Muscle of leg (tissue), 16 donors: Measurements from ENCODE around the gene TICRR. TPM values are rescaled to one million over a fixed set of nuclear protein-coding genes. Genes with fewer than 3 reads are reported as not detected.

ENCODE experiments used
- DNase-seq: peaks from one replicate; pipeline ENCODE4 v3.0.0; 2013
- H3K27ac ChIP-seq: one replicate; pipeline ENCODE4 v1.5.1; 2013; ENCODE audit warnings: mild to moderate bottlenecking, low read length, control low read depth
- H3K27me3 ChIP-seq: one replicate; pipeline ENCODE4 v1.6.1; 2013; ENCODE audit warnings: low read length; ENCODE audit not compliant: control insufficient read depth, insufficient read depth
- H3K36me3 ChIP-seq: one replicate; pipeline ENCODE4 v1.6.1; 2013; ENCODE audit warnings: low read length; ENCODE audit not compliant: control insufficient read depth, insufficient read depth
- H3K4me1 ChIP-seq: one replicate; pipeline ENCODE4 v1.6.1; 2013; ENCODE audit warnings: low read length; ENCODE audit not compliant: control insufficient read depth, insufficient read depth
- H3K4me3 ChIP-seq: one replicate; pipeline ENCODE4 v1.5.1; 2013; ENCODE audit warnings: low read length, control low read depth
- H3K9me3 ChIP-seq: replicated peaks from 2 replicates; pipeline ENCODE4 v1.6.1; 2013; ENCODE audit warnings: low read depth, low read length; ENCODE audit not compliant: control insufficient read depth
- WGBS: methylation state at CpG from one replicate; pipeline ENCODE4 v1.1.5; 2013; ENCODE audit warnings: missing lambda C conversion rate; ENCODE audit not compliant: insufficient coverage; 5-methylcytosine and 5-hydroxymethylcytosine counted together
- long read RNA-seq, 11 donors: transcript quantifications; one replicate each; lab custom pipeline, GENCODE V29; 2026
- polyA plus RNA-seq, 8 donors: library from polyadenylated mRNA; unstranded; fragments of 120-200 nt; gene quantifications; one replicate each; pipeline versions ENCODE4 v1.2.1 to v1.2.3, GENCODE V29; 2013; ENCODE audit warnings: inconsistent platforms in 1 of 8, low replicate concordance in 1 of 8; ENCODE audit not compliant: insufficient read length in 8 of 8, insufficient read depth in 1 of 8
- total RNA-seq: library from RNA; stranded (reverse); fragments of 120-200 nt; gene quantifications from one replicate; pipeline ENCODE4 v1.2.4, GENCODE V29; 2013

Gene TICRR, protein sequence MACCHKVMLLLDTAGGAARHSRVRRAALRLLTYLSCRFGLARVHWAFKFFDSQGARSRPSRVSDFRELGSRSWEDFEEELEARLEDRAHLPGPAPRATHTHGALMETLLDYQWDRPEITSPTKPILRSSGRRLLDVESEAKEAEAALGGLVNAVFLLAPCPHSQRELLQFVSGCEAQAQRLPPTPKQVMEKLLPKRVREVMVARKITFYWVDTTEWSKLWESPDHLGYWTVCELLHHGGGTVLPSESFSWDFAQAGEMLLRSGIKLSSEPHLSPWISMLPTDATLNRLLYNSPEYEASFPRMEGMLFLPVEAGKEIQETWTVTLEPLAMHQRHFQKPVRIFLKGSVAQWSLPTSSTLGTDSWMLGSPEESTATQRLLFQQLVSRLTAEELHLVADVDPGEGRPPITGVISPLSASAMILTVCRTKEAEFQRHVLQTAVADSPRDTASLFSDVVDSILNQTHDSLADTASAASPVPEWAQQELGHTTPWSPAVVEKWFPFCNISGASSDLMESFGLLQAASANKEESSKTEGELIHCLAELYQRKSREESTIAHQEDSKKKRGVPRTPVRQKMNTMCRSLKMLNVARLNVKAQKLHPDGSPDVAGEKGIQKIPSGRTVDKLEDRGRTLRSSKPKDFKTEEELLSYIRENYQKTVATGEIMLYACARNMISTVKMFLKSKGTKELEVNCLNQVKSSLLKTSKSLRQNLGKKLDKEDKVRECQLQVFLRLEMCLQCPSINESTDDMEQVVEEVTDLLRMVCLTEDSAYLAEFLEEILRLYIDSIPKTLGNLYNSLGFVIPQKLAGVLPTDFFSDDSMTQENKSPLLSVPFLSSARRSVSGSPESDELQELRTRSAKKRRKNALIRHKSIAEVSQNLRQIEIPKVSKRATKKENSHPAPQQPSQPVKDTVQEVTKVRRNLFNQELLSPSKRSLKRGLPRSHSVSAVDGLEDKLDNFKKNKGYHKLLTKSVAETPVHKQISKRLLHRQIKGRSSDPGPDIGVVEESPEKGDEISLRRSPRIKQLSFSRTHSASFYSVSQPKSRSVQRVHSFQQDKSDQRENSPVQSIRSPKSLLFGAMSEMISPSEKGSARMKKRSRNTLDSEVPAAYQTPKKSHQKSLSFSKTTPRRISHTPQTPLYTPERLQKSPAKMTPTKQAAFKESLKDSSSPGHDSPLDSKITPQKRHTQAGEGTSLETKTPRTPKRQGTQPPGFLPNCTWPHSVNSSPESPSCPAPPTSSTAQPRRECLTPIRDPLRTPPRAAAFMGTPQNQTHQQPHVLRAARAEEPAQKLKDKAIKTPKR (N-terminal part only)
- 2.2 TPM for total RNA-seq
- 1 to 10 TPM; 3.5 to 7.1 (median 5.4) TPM for polyA plus RNA-seq
- long read RNA-seq, donor 1, result 0 reads
- long read RNA-seq, donor 2, result 0 reads
- long read RNA-seq, donor 3, result 0 reads
- long read RNA-seq, donor 4, result 0 reads
- long read RNA-seq, donor 5, partial matches to known transcripts, result 0 of 2 reads
- long read RNA-seq, donor 5, other reads (novel, unspliced or antisense), result 0 of 2 reads
- long read RNA-seq, donor 6, result 0 reads
- long read RNA-seq, donor 7, result 0 reads
- long read RNA-seq, donor 8, result 0 reads
- long read RNA-seq, donor 9, partial matches to known transcripts, result 0 of 1 reads
- long read RNA-seq, donor 9, other reads (novel, unspliced or antisense), result 0 of 1 reads
- long read RNA-seq, donor 10, partial matches to known transcripts, result 0 of 1 reads
- long read RNA-seq, donor 10, other reads (novel, unspliced or antisense), result 0 of 1 reads
- long read RNA-seq, donor 11, result 0 reads

DNA sequence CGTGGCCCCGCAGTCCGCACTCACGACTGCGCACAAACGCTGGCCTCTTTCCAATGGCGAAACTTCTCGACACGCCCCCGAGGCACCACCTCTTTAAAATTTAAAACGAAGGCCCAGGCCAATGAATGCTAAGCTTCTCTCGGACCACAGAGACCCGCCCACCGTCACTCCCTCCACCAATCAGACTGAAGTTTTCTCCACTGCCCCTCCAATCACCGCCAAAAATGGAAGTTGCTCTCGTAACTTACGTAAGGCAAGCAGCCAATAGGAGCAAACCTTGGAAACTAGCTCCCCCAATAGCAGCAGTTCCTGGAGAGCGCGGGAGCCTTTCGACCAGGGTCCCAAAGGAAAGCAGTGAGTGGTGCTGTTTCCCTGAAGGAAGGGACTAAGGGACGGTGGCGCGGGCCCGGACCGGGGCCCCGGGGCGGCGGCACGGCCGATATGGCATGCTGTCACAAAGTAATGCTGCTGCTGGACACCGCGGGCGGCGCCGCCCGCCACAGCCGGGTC lies at the start of gene TICRR:
Gene TICRR, plus strand, starts transcription at position 324 of the 510 bp plus-strand sequence. Its CDS starts 118 bp downstream, at position 442.
- peak; percentile 100 for DNase-seq
- Histone ChIP-seq H3K9me3 (no peaks in the 10 kb centered on the region), H3K4me3 (peak within 1 kb of the TSS; percentile 78), H3K27ac (no peak within 1 kb of the TSS), H3K36me3 (no peaks in the 10 kb centered on the region), H3K27me3 (peaks cover 5% of the 10 kb centered on the region), H3K4me1 (peaks cover 17% of the 10 kb centered on the region)
- WGBS, result under 1% methylated on average over 35 of the region's 37 CpGs

DNA sequence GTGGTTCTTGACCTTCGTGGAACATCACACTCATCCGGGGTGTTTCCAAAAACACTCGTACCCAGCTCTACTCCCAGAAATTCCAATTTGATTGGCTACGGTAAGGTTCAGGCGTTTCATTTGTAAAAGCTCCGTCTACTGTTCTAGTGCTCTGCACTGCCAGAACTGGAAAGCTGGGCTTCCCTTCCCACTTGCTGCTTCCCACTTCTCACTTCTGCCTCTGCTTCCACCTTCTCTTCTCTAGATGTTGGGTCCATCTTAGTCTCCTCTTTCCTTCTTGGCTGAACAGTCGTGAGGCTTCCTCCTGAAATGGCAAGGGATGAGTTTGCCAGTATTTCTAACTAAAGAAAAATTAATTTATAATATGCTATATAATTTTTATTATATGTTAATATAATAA lies 49.1 kb upstream of the TICRR start:
- H3K9me3 ChIP-seq, result no peaks in the 10 kb centered on the region
- no peaks in the 10 kb centered on the region for H3K36me3 ChIP-seq
- no peak for DNase-seq
- H3K4me1 ChIP-seq, result no peaks in the 10 kb centered on the region
- H3K27ac ChIP-seq, result no peak overlapping the region
- no peaks in the 10 kb centered on the region for H3K27me3 ChIP-seq
- 87% methylated on average over 6 of the region's 7 CpGs for WGBS
- no peak overlapping the region for H3K4me3 ChIP-seq

- DNase-seq, result no peak
- 58% methylated on average over 10 of the region's 10 CpGs for WGBS
- H3K4me3 ChIP-seq, result no peak overlapping the region
- H3K27me3 ChIP-seq, result no peaks in the 10 kb centered on the region
- H3K27ac ChIP-seq, result no peak overlapping the region
- no peaks in the 10 kb centered on the region for H3K4me1 ChIP-seq
- no peaks in the 10 kb centered on the region for H3K9me3 ChIP-seq
- H3K36me3 ChIP-seq, result no peaks in the 10 kb centered on the region
These were observed 48.4 kb upstream of the TICRR start for GRCh38 chr15:89526601-89527441.

GRCh38 chr15:89528757-89529352 lies 46.4 kb upstream of the TICRR start:
- no peaks in the 10 kb centered on the region for H3K9me3 ChIP-seq
- no peaks in the 10 kb centered on the region for H3K27me3 ChIP-seq
- H3K27ac ChIP-seq, result no peak overlapping the region
- no peak for DNase-seq
- H3K4me1 ChIP-seq, result no peaks in the 10 kb centered on the region
- no peaks in the 10 kb centered on the region for H3K36me3 ChIP-seq
- H3K4me3 ChIP-seq, result no peak overlapping the region
- WGBS, result 100% methylated on average over 1 of the region's 6 CpGs

DNA sequence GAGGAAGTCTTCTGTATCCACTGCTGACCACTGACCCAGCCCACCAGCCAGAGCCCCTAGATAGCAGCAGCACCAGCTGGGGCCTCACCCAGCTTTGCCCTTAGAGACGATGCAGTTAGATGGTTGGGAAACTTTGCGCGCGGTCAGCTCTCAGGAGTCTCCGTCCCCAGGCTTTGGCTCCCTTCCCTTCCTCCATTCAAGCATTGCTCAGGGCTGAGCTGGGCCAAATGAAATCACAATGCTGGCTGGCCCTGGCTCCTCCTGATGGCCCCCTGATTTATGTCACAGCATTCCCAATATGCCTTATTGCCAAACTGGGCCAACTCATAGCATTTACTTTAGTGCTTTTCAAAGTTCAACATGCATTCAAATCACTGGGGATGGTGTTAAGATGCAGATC lies 44.3 kb upstream of the TICRR start:
- 74% methylated on average over 5 of the region's 5 CpGs for WGBS

DNA sequence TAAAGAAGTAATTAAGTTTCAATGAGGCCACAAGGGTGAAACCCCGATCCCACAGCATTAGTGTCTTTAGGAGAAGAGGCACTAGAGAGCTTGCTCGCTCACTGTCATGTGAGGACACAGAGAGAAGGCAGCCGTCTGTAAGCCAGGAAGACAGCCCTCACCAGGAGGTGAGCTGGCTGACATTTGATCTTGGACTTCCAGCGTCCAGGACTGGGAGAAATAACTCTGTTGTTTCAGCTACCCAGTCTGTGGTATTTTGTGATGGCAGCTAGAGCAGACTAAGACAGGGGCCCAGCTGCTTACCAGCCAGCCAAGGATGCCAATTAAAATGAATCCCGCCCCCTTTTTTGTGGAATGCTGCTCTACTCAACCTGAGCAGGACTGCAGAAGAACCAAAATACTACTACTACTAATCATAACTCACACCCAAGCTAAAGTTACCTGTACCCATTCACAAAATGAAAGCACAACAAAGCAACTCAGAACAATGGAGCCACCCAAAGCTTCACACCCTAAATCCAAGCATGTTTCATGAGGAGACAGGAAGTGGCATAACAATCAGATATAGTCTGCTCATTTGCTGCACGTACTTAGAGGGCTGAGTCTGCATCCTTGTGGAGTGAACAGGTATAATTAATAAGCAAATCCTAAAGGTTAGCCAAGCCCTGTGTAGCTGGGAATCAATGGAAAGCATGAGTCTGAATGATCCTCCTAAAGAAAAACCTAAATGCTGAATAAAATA lies 43.3 kb upstream of the TICRR start:
- no peak overlapping the region for H3K27ac ChIP-seq
- H3K27me3 ChIP-seq, result no peaks in the 10 kb centered on the region
- no peak for DNase-seq
- no peak overlapping the region for H3K4me3 ChIP-seq
- no peaks in the 10 kb centered on the region for H3K9me3 ChIP-seq
- WGBS, result 58% methylated on average over 3 of the region's 6 CpGs
- H3K36me3 ChIP-seq, result no peaks in the 10 kb centered on the region
- H3K4me1 ChIP-seq, result no peaks in the 10 kb centered on the region

More for the DNA sequence above, 44.3 kb upstream of the TICRR start:
- H3K36me3 ChIP-seq, result no peaks in the 10 kb centered on the region
- H3K4me1 ChIP-seq, result no peaks in the 10 kb centered on the region
- no peak overlapping the region for H3K4me3 ChIP-seq
- no peak overlapping the region for H3K27ac ChIP-seq
- H3K9me3 ChIP-seq, result no peaks in the 10 kb centered on the region
- H3K27me3 ChIP-seq, result no peaks in the 10 kb centered on the region
- DNase-seq, result no peak

DNA sequence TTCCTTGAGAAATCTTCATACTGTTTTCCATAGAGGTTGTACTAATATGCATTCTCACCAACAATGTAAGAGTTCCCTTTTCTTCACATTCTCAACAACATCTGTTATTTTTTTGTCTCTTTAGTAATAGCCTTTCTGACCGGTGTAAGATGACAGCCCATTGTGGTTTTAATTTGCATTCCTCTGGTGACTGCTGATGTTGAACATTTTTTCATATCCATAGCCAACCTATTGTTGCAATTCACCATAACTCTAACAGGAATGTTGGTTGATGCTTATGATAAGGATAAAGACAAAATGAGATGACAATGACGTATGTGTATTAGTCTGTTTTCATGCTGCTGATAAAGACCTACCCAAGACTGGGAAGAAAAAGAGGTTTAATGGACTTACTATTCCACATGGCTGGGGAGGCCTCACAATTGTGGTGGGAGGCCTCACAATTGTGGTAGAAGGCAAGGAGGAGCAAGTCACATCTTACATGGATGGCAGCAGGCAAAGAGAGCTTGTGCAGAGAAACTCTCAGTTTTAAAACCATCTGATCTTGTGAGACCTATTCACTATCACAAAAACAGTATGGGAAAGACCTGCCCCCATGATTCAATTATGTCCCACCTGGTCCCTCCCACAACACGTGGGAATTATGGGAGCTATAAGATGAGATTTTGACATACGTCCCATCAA lies 41.3 kb upstream of the TICRR start:
- no peak for DNase-seq
- Histone ChIP-seq H3K27ac (no peak overlapping the region), H3K9me3 (peaks cover 8% of the 10 kb centered on the region), H3K4me1 (no peaks in the 10 kb centered on the region), H3K27me3 (no peaks in the 10 kb centered on the region), H3K4me3 (no peak overlapping the region), H3K36me3 (no peaks in the 10 kb centered on the region)
- WGBS, result no CpG with 5 or more reads among the region's 4 CpGs
